Activated CD8-positive, alpha-beta T cell treated with anti-CD3 and anti-CD28 coated beads for 36 hours (primary cell): ENCODE results near the gene SH2D2A. TPM values are rescaled to one million over a fixed set of nuclear protein-coding genes. Genes with fewer than 3 reads are reported as not detected.

Source experiments
- ATAC-seq: fragments of 200-7000 bp; cut with Tn5 transposase; one replicate; pipeline ENCODE4 v1.10.0; 2021; ENCODE audit warnings: mild to moderate bottlenecking, moderate library complexity
- CTCF ChIA-PET: fragments of 350-600 bp; sonication (Branson Sonifier 250); formaldehyde crosslinking; loops from one replicate; lab custom pipeline; 2021; ENCODE audit warnings: antibody characterized with exemption; lab: Charles Lee
- POLR2A ChIA-PET: fragments of 350-600 bp; sonication (Branson Sonifier 250); formaldehyde crosslinking; loops from one replicate; lab custom pipeline; 2021; ENCODE audit warnings: antibody characterized with exemption; lab: Charles Lee
- DNase-seq: peaks from one replicate; pipeline ENCODE4 v3.0.0-alpha.2; 2020
- H3K27ac Mint-ChIP-seq: one replicate; pipeline ENCODE4 v1.8.0; 2021; ENCODE audit warnings: mild to moderate bottlenecking, mixed read lengths
- H3K27me3 Mint-ChIP-seq: one replicate; pipeline ENCODE4 v1.8.0; 2021; ENCODE audit warnings: mixed read lengths
- H3K36me3 Mint-ChIP-seq: one replicate; pipeline ENCODE4 v1.8.0; 2021; ENCODE audit warnings: low read depth, mixed read lengths
- H3K4me1 Mint-ChIP-seq: one replicate; pipeline ENCODE4 v1.8.0; 2021; ENCODE audit warnings: low read depth, mixed read lengths
- H3K4me3 Mint-ChIP-seq: one replicate; pipeline ENCODE4 v1.8.0; 2021; ENCODE audit warnings: mild to moderate bottlenecking, moderate library complexity, mixed read lengths
- H3K9me3 Mint-ChIP-seq: one replicate; pipeline ENCODE4 v1.8.0; 2021; ENCODE audit warnings: mixed read lengths
- intact Hi-C: fragments of 100-400 bp; cut with micrococcal nuclease; formaldehyde crosslinking; loops from one replicate; pipeline ENCODE4 v1.10.0; 2022
- total RNA-seq, 2 experiments: library from RNA; stranded (reverse); gene quantifications; one replicate each; pipeline ENCODE4 v1.2.3, GENCODE V29; 2021
- TF ChIP-seq, protein P1 (sequence below): fragments of 200-600 bp; IDR thresholded peaks from one replicate; pipeline ENCODE4 v1.8.0; 2022; ENCODE audit warnings: antibody characterized with exemption, mild to moderate bottlenecking

SH2D2A gene
- total RNA-seq, 2 experiments from 2014 or later = 297 to 315 TPM

- intact Hi-C loops = loop anchor here (5.0 kb wide), 2 partner anchors 43 to 133 kb away; partner anchors contain the start of genes ISG20L2, METTL25B and SH2D2A
- Mint-ChIP-seq H3K9me3 (no peaks in the 10 kb centered on the region), H3K27me3 (peaks cover 58% of the 10 kb centered on the region), H3K36me3 (no peaks in the 10 kb centered on the region), H3K27ac (no peak overlapping the region), H3K4me1 (peaks cover 42% of the 10 kb centered on the region), H3K4me3 (peak overlapping the region; percentile 74)
- TF ChIP-seq, protein P1, sequence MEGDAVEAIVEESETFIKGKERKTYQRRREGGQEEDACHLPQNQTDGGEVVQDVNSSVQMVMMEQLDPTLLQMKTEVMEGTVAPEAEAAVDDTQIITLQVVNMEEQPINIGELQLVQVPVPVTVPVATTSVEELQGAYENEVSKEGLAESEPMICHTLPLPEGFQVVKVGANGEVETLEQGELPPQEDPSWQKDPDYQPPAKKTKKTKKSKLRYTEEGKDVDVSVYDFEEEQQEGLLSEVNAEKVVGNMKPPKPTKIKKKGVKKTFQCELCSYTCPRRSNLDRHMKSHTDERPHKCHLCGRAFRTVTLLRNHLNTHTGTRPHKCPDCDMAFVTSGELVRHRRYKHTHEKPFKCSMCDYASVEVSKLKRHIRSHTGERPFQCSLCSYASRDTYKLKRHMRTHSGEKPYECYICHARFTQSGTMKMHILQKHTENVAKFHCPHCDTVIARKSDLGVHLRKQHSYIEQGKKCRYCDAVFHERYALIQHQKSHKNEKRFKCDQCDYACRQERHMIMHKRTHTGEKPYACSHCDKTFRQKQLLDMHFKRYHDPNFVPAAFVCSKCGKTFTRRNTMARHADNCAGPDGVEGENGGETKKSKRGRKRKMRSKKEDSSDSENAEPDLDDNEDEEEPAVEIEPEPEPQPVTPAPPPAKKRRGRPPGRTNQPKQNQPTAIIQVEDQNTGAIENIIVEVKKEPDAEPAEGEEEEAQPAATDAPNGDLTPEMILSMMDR = peak; percentile 97
- ChIA-PET CTCF (interaction anchor here (0.7 to 13.5 kb wide), 47 partner anchors 10 to 327 kb away, joined by 3 to 273 read pairs (median 6); partner anchors contain the start of genes ISG20L2, METTL25B, PRCC and SH2D2A), POLR2A (interaction anchor here (0.8 to 4.1 kb wide), 15 partner anchors 11 to 133 kb away, joined by 3 to 20 read pairs (median 5); partner anchors contain the start of genes ISG20L2 and METTL25B)
- peak; percentile 64 for DNase-seq
- peak; percentile 57 for ATAC-seq
Observed at GRCh38 chr1:156860113-156860627, 43.5 kb upstream of the SH2D2A start.

- intact Hi-C loops = loop anchor here (5.0 kb wide), 3 partner anchors 42 to 132 kb away; partner anchors contain the start of genes ISG20L2, METTL25B and SH2D2A
- ChIA-PET POLR2A (interaction anchor here (0.6 to 4.1 kb wide), 16 partner anchors 10 to 133 kb away, joined by 3 to 20 read pairs (median 4); partner anchors contain the start of genes ISG20L2 and METTL25B), CTCF (interaction anchor here (0.7 to 13.5 kb wide), 43 partner anchors 11 to 235 kb away, joined by 3 to 273 read pairs (median 7); partner anchors contain the start of genes ISG20L2, METTL25B, PRCC and SH2D2A)
- H3K9me3 Mint-ChIP-seq = no peaks in the 10 kb centered on the region
- ATAC-seq (peak; percentile 7), DNase-seq (peak; percentile 44)
- TF ChIP-seq, protein P1 = no peak
- H3K36me3 Mint-ChIP-seq = no peaks in the 10 kb centered on the region
- H3K4me3 Mint-ChIP-seq = peak overlapping the region; percentile 74
- H3K27me3 Mint-ChIP-seq = peaks cover 58% of the 10 kb centered on the region
- H3K27ac Mint-ChIP-seq = no peak overlapping the region
- peaks cover 40% of the 10 kb centered on the region for H3K4me1 Mint-ChIP-seq
Observed at GRCh38 chr1:156859523-156860112, 43.0 kb upstream of the SH2D2A start.

DNA sequence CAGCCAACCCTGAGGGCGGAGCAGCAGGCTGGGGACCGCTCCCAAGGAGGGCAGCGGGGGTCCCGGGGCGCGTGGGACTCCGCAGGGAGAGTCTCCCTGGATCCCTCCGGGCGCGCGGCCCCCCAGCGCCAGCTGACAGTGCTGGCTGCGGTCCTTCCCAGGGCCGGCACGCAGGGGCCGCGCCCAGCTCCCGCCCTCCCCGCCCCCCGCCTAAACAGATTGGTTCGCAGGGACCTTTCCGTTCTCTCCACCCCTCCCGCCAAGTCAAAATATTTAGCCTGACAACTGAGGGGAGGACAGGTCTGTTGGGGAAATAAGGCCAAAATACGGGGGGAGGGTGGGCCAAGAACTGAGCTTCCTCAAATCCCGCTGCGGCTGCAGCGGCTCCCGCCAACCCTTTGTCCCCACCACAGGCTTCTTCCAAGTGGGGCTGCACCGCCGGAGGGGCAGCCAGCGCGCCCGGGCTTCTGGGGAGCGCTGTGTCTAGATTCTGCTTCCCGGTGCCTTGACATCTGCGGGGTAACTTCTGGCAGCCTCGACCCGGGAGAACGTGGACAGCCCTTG, 42.4 kb upstream of the SH2D2A start, which contains the start of gene INSRR:
Gene INSRR (minus strand): TSS at position 159 of the 564 bp plus-strand sequence. CDS start 496 bp downstream, outside the sequence.
- no peak within 1 kb of the TSS for H3K27ac Mint-ChIP-seq
- POLR2A ChIA-PET = interaction anchor here (0.6 to 4.1 kb wide), 9 partner anchors 10 to 132 kb away, joined by 3 to 20 read pairs (median 5); partner anchors contain the start of genes ISG20L2 and METTL25B
- peaks cover 37% of the 10 kb centered on the region for H3K4me1 Mint-ChIP-seq
- no peaks in the 10 kb centered on the region for H3K9me3 Mint-ChIP-seq
- peak within 1 kb of the TSS; percentile 74 for H3K4me3 Mint-ChIP-seq
- H3K36me3 Mint-ChIP-seq = no peaks in the 10 kb centered on the region
- intact Hi-C loops = loop anchor here (5.0 kb wide), 1 partner anchor 57 kb away; no protein-coding TSS in a partner anchor
- no peak for DNase-seq
- ATAC-seq = no peak
- CTCF ChIA-PET = interaction anchor here (0.9 to 13.5 kb wide), 28 partner anchors 10 to 235 kb away, joined by 3 to 273 read pairs (median 10); partner anchors contain the start of genes ISG20L2, METTL25B, PRCC and SH2D2A
- peaks cover 53% of the 10 kb centered on the region for H3K27me3 Mint-ChIP-seq
- TF ChIP-seq, protein P1 = no peak

GRCh38 chr1:156858555-156858956, 41.9 kb upstream of the SH2D2A start:
- Mint-ChIP-seq H3K9me3 (no peaks in the 10 kb centered on the region), H3K4me1 (peaks cover 32% of the 10 kb centered on the region), H3K27ac (no peak overlapping the region), H3K27me3 (peaks cover 48% of the 10 kb centered on the region), H3K4me3 (no peak overlapping the region), H3K36me3 (no peaks in the 10 kb centered on the region)
- TF ChIP-seq, protein P1 = no peak
- ATAC-seq (no peak), DNase-seq (no peak)
- ChIA-PET POLR2A (interaction anchor here (0.9 to 1.9 kb wide), 5 partner anchors 9 to 56 kb away, joined by 4 to 14 read pairs (median 8); no protein-coding TSS in a partner anchor), CTCF (interaction anchor here (1.3 to 13.5 kb wide), 12 partner anchors 10 to 169 kb away, joined by 3 to 273 read pairs (median 22); partner anchors contain the start of genes ISG20L2, METTL25B and SH2D2A)
- intact Hi-C loops = loop anchor here (5.0 kb wide), 1 partner anchor 56 kb away; no protein-coding TSS in a partner anchor
